Measurements from ENCODE around the gene PVALEF.

GRCh38 chr17:81121841-81122733, 43.2 kb upstream of the PVALEF start:
- TF ChIP-seq CTCF (IDR thresholded peaks at IDR 0.05) (no peak), POLR2A (IDR thresholded peaks at IDR 0.05) (no peak)

Measured in prostate gland (tissue), 2 donors.